ENCODE data around the gene NOL11. TPM values are rescaled to one million over a fixed set of nuclear protein-coding genes. Genes with fewer than 3 reads are reported as not detected.
A peak's percentile ranks its signal among the peaks of the same experiment; 100 is the strongest.
"Not testable (repeated sequence)": the region's sequence is repeated elsewhere in the genome, so short reads cannot be mapped to it uniquely, and the experiment has no call there.

Gene NOL11
- total RNA-seq, 1 donor from 2014 or later = 31.1 TPM

- ATAC-seq = not testable (repeated sequence)
Observed at GRCh38 chr17:67756766-67757165, 39.0 kb downstream of the NOL11 start.

- peak; percentile 49 for ATAC-seq
Observed at GRCh38 chr17:67759355-67760171, 41.8 kb downstream of the NOL11 start.

- ATAC-seq = no peak
Observed at GRCh38 chr17:67765623-67766022, 47.9 kb downstream of the NOL11 start.

GRCh38 chr17:67769231-67769630 is 51.5 kb downstream of the NOL11 start:
- ATAC-seq = no peak

GRCh38 chr17:67770539-67770938 is 52.8 kb downstream of the NOL11 start:
- ATAC-seq = no peak

- ATAC-seq = no peak
Observed at GRCh38 chr17:67772679-67773078, 54.9 kb downstream of the NOL11 start.

- no peak for ATAC-seq
Observed at GRCh38 chr17:67773246-67773645, 55.5 kb downstream of the NOL11 start.

- ATAC-seq = peak; percentile 60
Observed at GRCh38 chr17:67779098-67779672, 61.4 kb downstream of the NOL11 start.

- no peak for ATAC-seq
Observed at GRCh38 chr17:67784364-67785121, 66.8 kb downstream of the NOL11 start.

- no peak for ATAC-seq
Observed at GRCh38 chr17:67785122-67785477, 67.4 kb downstream of the NOL11 start.

GRCh38 chr17:67785504-67785903 is 67.8 kb downstream of the NOL11 start:
- ATAC-seq = no peak

Other genes starting within 250 kb of the NOL11 start
- 47.8 TPM for gene BPTF, start 107.6 kb downstream of the NOL11 start, total RNA-seq